Central memory CD4-positive, alpha-beta T cell (primary cell): ENCODE data around the gene ROR1.
"Not testable (repeated sequence)": the region's sequence is repeated elsewhere in the genome, so short reads cannot be mapped to it uniquely, and the experiment has no call there.

Source experiments
- DNase-seq: peaks from one replicate; pipeline ENCODE4 v3.0.0; 2022

Gene ROR1

DNA sequence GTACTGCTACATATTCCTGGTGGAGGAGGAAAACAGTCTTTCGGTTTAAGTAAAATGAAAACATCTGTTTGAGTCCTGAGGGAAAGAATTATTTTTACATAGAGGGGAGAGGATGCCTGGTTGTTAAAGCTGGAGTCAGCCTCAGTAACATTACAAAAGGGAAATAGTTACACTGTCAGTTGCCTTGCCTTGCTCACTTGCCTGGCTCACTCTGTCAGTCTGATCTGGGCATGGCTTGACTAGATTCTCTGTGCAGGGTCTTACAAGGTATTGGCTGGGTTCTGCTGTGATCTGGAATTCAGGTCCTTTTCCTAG is 421.2 kb downstream of the ROR1 start:
- DNase-seq = no peak

DNA sequence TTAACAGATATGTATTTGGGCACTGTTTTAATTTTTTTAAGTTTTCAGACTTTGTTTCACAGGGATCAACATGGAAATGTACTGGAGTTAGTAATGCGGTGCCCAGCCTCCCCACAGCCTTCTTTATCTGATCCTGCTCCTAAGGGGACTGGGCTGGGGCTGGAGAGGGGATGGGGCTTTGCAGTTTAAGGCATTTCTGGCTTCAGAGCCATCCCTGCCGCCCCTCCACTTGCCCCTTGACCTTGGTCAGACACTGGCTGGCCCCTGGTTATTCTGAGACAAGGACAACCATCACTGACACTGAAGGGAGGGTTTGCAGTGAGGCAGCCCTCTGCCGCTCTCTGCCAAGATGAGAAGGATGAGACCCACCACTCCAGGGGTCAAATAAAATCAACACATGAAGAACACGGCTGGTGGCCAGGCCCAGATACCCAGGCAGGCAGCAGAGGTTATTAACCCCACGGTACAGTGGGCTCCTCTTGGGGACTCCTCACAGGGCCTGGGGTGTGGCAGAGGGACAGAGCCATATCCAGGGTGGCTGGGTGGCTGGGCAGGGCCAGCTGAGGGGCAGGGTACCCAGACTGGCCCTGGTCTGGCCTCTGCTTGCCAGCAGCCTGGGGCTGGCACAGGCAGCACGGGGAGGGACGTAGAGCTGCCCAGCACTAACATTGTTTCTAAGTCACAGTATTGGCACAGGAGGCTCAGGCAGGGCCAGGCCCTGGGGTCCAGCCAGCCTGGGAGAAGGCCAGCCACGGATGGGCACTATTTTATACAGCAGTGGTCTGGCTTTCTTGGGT is 422.5 kb downstream of the ROR1 start:
- no peak for DNase-seq

DNA sequence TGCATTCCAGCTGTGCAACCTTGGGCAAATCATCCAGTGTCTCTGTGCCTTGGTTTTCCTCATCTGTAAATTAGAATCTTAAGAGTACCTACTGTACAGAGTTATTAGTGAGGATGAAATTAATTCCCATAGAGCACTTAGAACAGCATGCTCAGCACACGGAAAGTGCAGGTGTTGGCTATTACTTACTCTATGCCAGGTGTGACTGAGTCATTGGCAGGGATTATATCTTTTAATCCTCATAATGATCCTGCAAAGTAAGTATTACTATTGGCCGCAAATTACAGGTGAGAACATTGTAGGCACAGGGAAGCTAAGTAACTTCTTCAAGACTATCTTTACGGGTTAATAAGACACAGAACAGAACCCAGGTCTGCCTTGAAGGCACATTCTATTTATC is 423.3 kb downstream of the ROR1 start:
- DNase-seq = no peak

DNA sequence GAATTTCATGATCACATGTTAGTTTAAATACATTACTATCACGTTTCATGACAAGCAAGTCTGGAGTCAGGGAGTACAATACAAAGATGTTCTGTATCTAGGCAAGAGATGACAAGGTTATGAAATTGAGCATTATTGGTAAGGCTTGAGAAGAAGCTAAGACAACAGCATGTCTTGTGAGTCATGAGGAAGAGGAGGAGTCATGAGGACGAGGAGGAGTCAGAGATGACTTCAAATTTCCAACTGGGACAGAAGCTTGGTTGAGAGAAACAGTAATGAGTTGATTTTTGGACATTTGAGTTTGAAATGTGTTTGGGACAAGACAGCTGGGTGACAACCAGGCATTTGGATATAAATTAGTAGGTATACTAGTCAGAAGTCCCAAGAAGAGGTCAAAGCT is 425.3 kb downstream of the ROR1 start:
- no peak for DNase-seq

DNA sequence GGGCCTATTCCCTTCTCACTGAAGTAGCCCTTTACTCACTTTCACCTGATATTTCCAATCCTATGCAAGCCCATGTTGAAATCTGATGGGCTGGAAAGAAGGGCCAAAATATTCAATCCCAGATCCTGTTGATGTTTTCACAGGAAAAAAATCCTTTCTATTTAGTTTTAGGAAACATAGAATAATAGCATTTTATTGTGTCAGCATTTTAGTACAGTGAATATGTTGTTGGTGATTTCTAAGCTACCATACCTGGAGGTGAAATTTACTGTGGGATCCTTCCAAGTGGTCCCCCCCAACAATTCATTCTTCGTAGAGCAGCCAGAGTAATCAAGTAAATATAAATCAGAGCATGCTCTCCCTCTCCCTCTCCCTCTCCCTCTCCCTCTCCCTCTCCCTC is 426.2 kb downstream of the ROR1 start:
- no peak for DNase-seq

DNA sequence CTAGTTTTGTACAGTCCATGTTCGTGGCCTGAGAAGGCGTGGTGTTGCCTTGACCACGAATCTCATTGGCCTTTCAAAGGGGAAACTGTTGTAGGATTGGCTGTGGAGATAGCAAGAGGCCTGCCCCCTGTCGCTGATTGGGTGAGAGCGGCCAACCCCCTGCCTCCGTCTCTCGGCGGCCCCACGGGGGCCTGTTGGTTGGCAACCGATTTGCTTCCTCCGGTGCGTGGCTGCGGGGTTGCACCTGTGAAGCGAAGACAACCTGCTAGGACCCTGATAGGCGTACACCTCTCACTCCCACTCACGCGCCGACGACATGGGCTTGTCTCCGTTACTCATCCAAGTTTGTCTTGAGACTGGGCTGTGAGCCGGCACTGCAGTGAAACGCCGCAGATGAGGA is 429.6 kb downstream of the ROR1 start, which contains the start of gene UBE2U:
Gene UBE2U, plus strand, starts transcription at position 204 of the 400 bp plus-strand sequence. CDS start 428 bp downstream, outside the sequence.
- no peak for DNase-seq

DNA sequence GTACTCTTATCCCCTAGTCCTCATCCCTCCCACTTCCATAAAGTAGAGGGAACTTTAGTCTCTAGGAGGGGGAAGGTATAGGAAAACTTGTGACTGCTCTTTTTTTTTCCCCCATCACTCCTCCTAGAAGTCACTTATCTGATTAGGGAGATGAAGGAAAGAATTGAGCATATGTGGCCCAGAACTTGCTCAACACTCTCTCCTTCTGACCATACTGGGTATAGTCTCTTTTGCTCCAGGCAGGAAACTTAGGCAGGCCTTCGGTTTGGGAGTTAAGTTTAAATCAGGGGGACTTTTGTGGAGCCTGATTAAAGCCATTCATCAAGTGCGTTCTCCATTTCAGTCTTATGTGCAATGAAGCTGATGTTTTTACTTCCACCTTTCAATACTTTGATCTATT is 435.4 kb downstream of the ROR1 start:
- DNase-seq = no peak

DNA sequence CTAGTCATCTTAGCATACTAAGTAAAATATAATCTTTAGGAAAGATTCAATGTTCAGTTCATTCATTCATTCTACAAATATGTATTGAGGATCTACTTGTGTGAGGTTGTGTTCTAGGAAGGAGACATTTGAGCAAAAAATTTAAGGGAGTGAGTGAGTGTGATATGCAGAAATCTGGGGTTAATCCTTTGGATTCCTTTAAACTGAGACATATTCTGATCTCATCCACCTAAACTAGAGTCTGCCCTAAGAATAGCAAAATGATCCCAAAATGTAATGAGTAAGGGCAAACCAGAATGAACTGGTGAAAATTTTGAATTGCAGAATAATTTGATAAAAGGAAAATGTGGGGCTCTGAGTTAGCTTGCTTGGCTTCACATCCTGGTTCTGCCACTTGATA is 438.2 kb downstream of the ROR1 start:
- no peak for DNase-seq

DNA sequence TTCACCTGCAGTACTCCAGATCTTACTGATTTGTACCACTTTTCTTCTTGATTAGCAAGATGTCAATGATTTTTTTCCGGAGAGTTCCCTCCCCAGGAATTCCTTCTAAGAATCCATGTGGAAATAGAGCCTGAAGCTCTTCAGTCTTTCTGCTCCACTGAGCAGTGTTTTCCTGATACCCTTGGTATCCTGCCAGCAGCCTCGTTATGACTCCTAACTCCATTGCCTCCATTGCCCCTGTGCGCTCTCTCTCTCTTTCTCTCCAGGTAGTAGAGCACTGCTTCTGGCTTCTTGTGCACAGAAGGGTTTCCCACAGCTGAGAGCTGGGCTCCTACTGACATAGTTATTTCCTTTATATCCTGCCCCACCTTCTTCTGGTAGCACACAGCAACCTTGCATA is 441.8 kb downstream of the ROR1 start:
- no peak for DNase-seq

DNA sequence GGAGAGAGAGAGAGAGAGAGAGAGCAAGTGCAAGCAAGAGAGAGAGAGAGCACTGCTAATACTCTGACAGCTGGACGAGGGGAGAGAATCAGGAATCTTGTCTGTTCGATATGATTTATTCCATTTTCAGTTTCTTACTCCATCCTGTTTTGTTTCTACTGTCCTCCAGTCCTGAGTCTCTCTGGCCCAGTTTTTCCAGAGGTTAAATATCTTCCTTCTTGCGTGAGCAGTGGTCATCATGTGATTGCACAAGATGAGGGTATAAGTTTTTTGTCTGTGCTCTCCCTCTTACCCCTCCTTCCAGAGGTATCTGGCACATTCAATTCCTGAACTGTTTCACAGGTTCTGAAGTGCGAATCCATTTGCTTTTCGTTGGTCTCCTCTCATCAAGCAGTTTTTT is 446.4 kb downstream of the ROR1 start:
- DNase-seq = no peak

DNA sequence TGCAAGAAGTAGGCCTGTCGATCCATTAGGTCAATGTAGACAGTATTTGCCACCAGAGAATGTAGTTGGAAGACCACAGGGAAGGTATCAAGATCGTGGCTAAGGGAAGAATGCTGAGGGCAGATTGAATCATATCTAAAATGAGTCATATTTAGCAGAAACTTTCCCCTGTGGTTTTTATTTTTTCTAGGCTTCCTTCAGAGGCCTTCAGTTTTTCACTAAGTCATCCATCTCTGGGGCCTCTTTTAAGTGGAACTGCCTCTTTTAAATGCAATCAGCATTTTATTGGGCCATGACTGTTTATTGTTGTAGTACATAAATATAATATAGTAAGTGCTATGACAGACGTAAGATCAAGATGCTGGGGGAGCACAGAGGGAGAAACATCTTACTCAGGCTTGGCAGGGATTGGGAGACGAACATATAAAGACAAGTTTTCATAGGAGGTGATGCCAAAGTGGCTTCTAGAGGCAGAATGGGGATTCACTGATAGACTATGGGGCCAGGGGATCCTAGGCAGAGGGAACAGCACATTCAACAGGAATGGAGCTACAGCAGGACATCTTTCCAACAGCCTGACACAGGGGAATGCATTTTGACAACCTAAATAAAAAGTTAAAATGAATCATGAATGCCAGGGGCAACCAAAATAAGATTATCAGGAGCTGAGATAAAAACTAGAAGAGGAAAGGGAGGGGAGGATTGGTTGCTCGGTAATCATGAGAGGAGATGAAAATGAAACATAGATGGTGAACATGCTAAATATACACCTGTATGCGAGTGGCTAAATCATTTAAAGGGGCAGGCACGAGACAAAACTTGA is 449.7 kb downstream of the ROR1 start:
- no peak for DNase-seq

DNA sequence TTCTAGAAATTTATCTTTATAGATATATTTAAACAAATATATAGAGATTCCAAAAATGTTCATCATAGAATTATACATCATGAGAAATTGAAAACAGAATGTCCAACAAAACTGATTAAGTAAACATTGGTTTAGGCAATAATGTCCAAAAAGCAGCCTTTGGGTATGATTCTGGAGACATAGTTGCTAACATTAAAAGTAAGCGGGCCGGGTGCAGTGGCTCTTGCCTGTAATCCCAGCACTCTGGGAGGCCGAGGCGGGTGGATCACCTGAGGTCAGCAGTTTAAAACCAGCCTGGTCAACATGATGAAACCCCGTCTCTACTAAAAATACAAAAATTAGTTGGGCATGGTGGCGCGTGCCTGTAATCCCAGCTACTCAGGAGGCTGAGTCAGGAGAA is 450.4 kb downstream of the ROR1 start:
- DNase-seq = not testable (repeated sequence)

DNA sequence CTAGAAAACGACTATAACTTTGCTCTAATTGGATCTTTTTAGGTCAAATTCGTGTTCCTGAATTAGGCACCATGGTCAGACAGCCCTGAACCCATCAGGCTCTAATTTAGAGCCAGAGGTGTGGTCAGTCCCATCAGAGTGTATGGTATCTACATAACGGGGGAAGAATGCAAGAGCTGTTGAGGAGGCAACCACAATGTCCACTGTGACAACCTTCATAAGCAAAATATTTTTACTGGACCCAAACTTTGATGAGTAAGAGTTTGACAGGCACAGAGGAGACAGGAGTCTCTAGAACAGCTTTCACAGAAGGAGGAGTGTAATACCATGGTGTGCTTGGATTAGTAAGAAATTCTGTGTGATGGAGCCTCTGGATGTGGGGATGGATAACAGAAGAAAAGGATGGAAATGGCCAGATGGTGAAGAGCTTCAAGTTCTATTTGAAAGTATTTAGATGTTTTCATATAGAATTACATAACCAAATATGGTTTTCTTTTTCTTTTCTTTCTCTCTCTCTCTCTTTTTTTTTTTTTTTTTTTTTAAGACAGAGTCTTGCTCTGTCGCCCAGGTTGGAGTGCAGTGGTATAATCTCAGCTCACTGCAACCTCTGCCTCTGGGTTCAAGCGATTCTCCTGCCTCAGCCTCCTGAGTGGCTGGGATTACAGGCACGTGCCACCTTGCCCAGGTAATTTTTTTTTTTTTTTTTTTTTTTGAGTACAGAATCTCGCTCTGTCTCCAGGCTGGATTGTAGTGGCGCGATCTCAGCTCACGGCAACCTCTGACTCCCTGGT is 454.5 kb downstream of the ROR1 start:
- no peak for DNase-seq

DNA sequence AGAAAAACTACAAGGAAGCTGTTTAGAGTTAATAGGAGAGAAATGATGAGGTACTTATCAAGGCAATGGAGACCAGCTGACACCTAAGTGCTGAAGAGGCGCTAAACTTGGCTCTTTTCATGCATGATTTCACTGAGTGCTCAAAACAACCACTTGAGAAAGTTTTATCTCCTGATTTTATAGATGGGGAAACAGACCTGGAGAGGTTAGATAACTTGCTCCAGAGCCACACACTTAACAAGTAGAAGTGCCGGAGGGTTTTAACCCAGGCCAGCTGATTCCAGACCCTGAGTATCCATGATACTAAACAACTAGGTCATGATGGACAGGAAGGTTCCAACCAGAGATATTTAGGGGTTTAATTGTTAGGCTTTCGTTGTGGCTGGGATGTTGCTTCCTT is 455.5 kb downstream of the ROR1 start:
- no peak for DNase-seq
